ENCODE data around the gene AUTS2.

The AUTS2 gene

DNA sequence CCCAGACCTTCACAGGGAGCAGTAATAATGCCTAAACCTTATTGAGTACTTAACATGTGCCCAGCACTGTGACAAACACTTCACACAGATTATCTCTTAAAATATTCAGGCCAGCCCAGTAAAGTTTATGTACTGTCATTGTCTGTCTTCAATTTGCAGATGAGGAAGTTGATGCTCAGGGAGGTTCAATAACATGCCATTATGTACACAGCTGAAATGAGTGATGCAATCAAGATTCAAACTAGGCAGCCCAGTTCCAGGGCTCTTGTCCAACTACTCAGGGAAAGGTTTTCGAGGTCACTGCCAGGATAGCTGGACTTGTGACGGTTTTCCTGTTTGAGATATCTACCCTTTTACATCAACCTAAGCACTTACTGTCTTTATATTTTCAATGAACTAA is 56.1 kb downstream of the AUTS2 start:
- Histone ChIP-seq H3K4me3 (ENCODE audit: low read depth, low read length) (no peak overlapping the region), H3K27me3 (ENCODE audit: insufficient read depth, low read depth, severe bottlenecking) (peaks cover 27% of the 10 kb centered on the region), H3K9me3 (ENCODE audit: severe bottlenecking) (no peaks in the 10 kb centered on the region), H3K27ac (no peak overlapping the region), H3K36me3 (no peaks in the 10 kb centered on the region)
- TF ChIP-seq CTCF (IDR thresholded peaks at IDR 0.05; ENCODE audit: low read depth, low read length) = no peak
- DNase-seq = no peak

GRCh38 chr7:69654849-69655707 is 56.8 kb downstream of the AUTS2 start:
- Histone ChIP-seq H3K36me3 (no peaks in the 10 kb centered on the region), H3K27ac (no peak overlapping the region), H3K4me3 (ENCODE audit: low read depth, low read length) (no peak overlapping the region), H3K9me3 (ENCODE audit: severe bottlenecking) (no peaks in the 10 kb centered on the region), H3K27me3 (ENCODE audit: insufficient read depth, low read depth, severe bottlenecking) (peaks cover 25% of the 10 kb centered on the region)
- no peak for TF ChIP-seq CTCF (IDR thresholded peaks at IDR 0.05; ENCODE audit: low read depth, low read length)
- DNase-seq = no peak

DNA sequence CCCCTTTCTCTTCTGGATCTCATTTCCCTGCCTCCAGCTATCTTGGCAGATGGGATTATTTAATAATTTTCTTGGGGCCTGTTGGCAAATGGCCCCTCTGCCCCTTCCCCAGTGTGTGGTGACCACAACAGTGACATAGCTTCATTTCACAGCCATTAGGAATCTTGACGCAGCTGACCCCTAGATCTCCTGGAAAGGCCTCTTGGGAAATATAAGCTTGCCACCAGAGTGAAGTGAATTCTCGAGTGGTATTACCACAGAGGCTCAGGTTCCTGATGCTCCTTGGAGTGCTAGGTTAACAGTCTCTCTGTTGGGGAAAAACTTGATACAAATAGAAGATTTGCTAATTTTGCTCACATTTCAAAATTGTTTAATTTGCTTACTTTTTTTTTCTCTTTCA is 57.8 kb downstream of the AUTS2 start:
- Histone ChIP-seq H3K36me3 (no peaks in the 10 kb centered on the region), H3K4me3 (ENCODE audit: low read depth, low read length) (no peak overlapping the region), H3K27me3 (ENCODE audit: insufficient read depth, low read depth, severe bottlenecking) (peaks cover 16% of the 10 kb centered on the region), H3K27ac (no peak overlapping the region), H3K9me3 (ENCODE audit: severe bottlenecking) (no peaks in the 10 kb centered on the region)
- TF ChIP-seq CTCF (IDR thresholded peaks at IDR 0.05; ENCODE audit: low read depth, low read length) = no peak
- no peak for DNase-seq

DNA sequence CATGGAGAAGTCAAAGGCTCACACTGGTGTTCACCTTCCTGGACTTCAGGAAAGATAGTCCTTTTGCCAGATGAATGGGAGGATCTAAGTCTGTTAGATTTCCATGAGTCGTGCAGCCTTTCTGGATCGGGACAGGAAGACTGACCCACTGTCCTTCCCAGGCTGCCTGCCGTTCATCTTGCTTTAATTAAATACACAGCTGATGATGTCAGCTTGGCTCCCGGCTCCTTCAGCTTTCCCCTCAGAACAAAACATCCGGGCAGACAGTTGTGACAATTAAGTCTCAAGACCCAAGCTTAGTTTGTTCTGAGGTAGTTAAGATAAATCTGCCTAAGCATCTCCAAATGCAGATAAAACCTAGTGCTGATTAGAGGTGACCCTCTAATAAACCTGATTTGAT is 58.6 kb downstream of the AUTS2 start:
- H3K27me3 ChIP-seq (ENCODE audit: insufficient read depth, low read depth, severe bottlenecking) = peaks cover 16% of the 10 kb centered on the region
- no peak overlapping the region for H3K4me3 ChIP-seq (ENCODE audit: low read depth, low read length)
- no peaks in the 10 kb centered on the region for H3K9me3 ChIP-seq (ENCODE audit: severe bottlenecking)
- no peak for TF ChIP-seq CTCF (IDR thresholded peaks at IDR 0.05; ENCODE audit: low read depth, low read length)
- peak; percentile 47 for DNase-seq
- H3K27ac ChIP-seq = no peak overlapping the region
- no peaks in the 10 kb centered on the region for H3K36me3 ChIP-seq

DNA sequence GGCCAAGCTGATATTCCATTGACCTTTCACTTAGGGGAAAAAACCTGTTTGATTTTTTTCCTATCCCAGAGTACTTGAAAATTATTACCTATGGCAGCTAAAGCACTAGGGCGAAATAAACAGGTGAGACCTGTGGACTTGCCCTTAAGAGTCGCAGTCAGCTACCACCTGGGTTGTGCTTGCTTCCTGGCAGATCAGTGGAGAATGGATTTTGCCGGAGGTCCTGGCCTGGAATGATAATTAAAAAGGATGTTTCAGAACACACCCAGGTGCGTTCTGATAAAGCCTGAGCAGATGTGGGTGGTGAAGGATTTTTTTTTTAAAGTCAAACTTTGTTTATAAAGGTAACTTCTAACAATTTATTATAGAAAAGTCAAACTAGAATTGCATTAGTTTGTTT is 59.1 kb downstream of the AUTS2 start:
- Histone ChIP-seq H3K36me3 (no peaks in the 10 kb centered on the region), H3K4me3 (ENCODE audit: low read depth, low read length) (no peak overlapping the region), H3K27ac (no peak overlapping the region), H3K9me3 (ENCODE audit: severe bottlenecking) (no peaks in the 10 kb centered on the region), H3K27me3 (ENCODE audit: insufficient read depth, low read depth, severe bottlenecking) (peaks cover 14% of the 10 kb centered on the region)
- DNase-seq = no peak
- TF ChIP-seq CTCF (IDR thresholded peaks at IDR 0.05; ENCODE audit: low read depth, low read length) = no peak

DNA sequence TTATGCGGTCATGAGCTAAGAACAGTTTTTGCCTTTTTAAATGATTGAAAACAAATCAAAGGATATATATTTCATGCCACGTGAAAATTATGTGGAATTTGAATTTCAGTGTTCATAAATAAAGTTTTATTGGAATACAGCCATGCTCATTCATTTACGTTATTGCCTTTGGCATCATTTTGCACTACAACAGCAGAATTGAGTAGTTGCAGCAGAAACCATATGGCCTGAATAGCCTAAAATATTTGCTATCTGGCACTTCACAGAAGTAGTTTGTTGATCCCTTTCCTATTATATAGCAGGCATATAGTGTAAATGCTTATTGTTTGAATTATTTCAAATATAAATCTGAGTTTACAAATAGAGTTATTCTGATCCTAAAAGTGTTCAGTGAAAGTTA is 59.7 kb downstream of the AUTS2 start:
- no peak overlapping the region for H3K27ac ChIP-seq
- no peak for DNase-seq
- H3K36me3 ChIP-seq = no peaks in the 10 kb centered on the region
- H3K27me3 ChIP-seq (ENCODE audit: insufficient read depth, low read depth, severe bottlenecking) = peaks cover 7% of the 10 kb centered on the region
- no peaks in the 10 kb centered on the region for H3K9me3 ChIP-seq (ENCODE audit: severe bottlenecking)
- no peak for TF ChIP-seq CTCF (IDR thresholded peaks at IDR 0.05; ENCODE audit: low read depth, low read length)
- H3K4me3 ChIP-seq (ENCODE audit: low read depth, low read length) = no peak overlapping the region
